ENCODE measurements around the gene MAGOH.

GRCh38 chr1:53244141-53244540 is 5.8 kb upstream of the MAGOH start:
- no peak for TF ChIP-seq CTCF (conservative IDR thresholded peaks at IDR 0.05 in 1 of 2, IDR thresholded peaks at IDR 0.05 in 1 of 2; ENCODE audit: low read depth in 1 of 2, low read length in 2 of 2)
- no peak for TF ChIP-seq EZH2 (IDR thresholded peaks at IDR 0.05; ENCODE audit: low read length, missing control alignments)
